SK-N-SH treated with all-trans-retinoic acid at 6 μM for 48 hours (cell line): ENCODE measurements around the gene DENND5A.
"Not testable (repeated sequence)": the region's sequence is repeated elsewhere in the genome, so short reads cannot be mapped to it uniquely, and the experiment has no call there.

ENCODE experiments used
- CREB5 ChIP-seq: fragments of 250-450 bp; sonication (Bioruptor Pico); IDR thresholded peaks from 2 replicates; pipeline ENCODE4 v1.5.1; 2020; ENCODE audit warnings: low read depth, mild to moderate bottlenecking, moderate library complexity
- GLIS3 ChIP-seq: fragments of 250-450 bp; sonication (Bioruptor Pico); IDR thresholded peaks from 2 replicates; pipeline ENCODE4 v1.5.0; 2020; ENCODE audit warnings: mild to moderate bottlenecking, moderate library complexity
- PATZ1 ChIP-seq: fragments of 250-450 bp; sonication (Bioruptor Pico); IDR thresholded peaks from 2 replicates; pipeline ENCODE4 v1.8.0; 2020; ENCODE audit warnings: mild to moderate bottlenecking, moderate library complexity, borderline replicate concordance
- ZNF70 ChIP-seq: fragments of 450-650 bp; formaldehyde crosslinking; IDR thresholded peaks from 2 replicates; pipeline ENCODE4 v1.5.0; 2020; ENCODE audit warnings: mild to moderate bottlenecking, moderate library complexity

DNA sequence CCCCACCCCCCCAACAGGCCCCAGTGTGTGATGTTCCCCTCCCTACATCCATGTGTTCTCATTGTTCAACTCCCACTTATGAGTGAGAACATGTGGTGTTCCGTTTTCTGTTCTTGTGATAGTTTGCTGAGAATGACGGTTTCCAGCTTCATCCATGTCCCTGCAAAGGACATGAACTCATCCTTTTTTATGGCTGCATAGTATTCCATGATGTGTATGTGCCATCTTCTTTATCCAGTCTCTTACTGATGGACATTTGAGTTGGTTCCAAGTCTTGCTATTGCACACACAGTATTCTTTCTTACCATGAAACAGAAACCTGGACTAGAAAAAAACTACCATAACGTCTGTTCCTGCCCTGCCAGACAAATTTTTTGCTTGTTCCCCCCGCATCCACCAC, 6.9 kb downstream of the DENND5A start:
- not testable (repeated sequence) for TF ChIP-seq GLIS3; ZNF70; PATZ1 (CRISPR knock-in tag); CREB5 (CRISPR knock-in tag)
